MM.1S (cell line): Measurements from ENCODE around the gene DKC1.

ENCODE experiments used
- DNase-seq: peaks from one replicate; pipeline ENCODE4 v3.0.0-alpha.2; 2015
- H2AFZ ChIP-seq: fragments of 300-600 bp; sonication (generic); 2 replicates; pipeline ENCODE4 v1.6.0; 2016; ENCODE audit warnings: antibody characterized with exemption, low read length
- H3F3A ChIP-seq: fragments of 300-600 bp; sonication (generic); 2 replicates; pipeline ENCODE4 v1.6.1; 2016; ENCODE audit warnings: mild to moderate bottlenecking, antibody characterized with exemption, low read length, moderate library complexity, mixed read lengths; ENCODE audit not compliant: insufficient read depth
- H3K27ac ChIP-seq: fragments of 300-600 bp; sonication (generic); 2 replicates; pipeline ENCODE4 v1.5.1; 2016; ENCODE audit warnings: mild to moderate bottlenecking, low read length
- H3K27me3 ChIP-seq: fragments of 300-600 bp; sonication (generic); replicated peaks from 2 replicates; pipeline ENCODE4 v1.6.0; 2016; ENCODE audit warnings: low read length; ENCODE audit not compliant: insufficient read depth
- H3K36me3 ChIP-seq: fragments of 300-600 bp; sonication (generic); replicated peaks from 2 replicates; pipeline ENCODE4 v1.6.1; 2016; ENCODE audit warnings: mild to moderate bottlenecking, low read length, mixed read lengths; ENCODE audit not compliant: insufficient read depth
- H3K4me1 ChIP-seq: fragments of 300-600 bp; sonication (generic); 2 replicates; pipeline ENCODE4 v1.6.1; 2016; ENCODE audit warnings: low read length, mixed read lengths
- H3K4me2 ChIP-seq: fragments of 300-600 bp; sonication (generic); 2 replicates; pipeline ENCODE4 v1.6.0; 2016; ENCODE audit warnings: low read depth, low read length
- H3K4me3 ChIP-seq: fragments of 300-600 bp; sonication (generic); 2 replicates; pipeline ENCODE4 v1.5.1; 2016; ENCODE audit warnings: low read length, mixed read lengths
- H3K79me2 ChIP-seq: fragments of 300-600 bp; sonication (generic); 2 replicates; pipeline ENCODE4 v1.6.1; 2016; ENCODE audit warnings: mixed run types, low read length, mixed read lengths
- H3K9ac ChIP-seq: fragments of 300-600 bp; sonication (generic); 2 replicates; pipeline ENCODE4 v1.6.1; 2016; ENCODE audit warnings: low read length, mixed read lengths
- H3K9me2 ChIP-seq: fragments of 300-600 bp; sonication (generic); replicated peaks from 2 replicates; pipeline ENCODE4 v1.6.1; 2016; ENCODE audit warnings: mild to moderate bottlenecking, low read length, mixed read lengths; ENCODE audit not compliant: insufficient read depth
- H3K9me3 ChIP-seq: fragments of 300-600 bp; sonication (generic); replicated peaks from 2 replicates; pipeline ENCODE4 v1.6.1; 2016; ENCODE audit warnings: mild to moderate bottlenecking, low read length, mixed read lengths; ENCODE audit not compliant: insufficient read depth
- H4K20me1 ChIP-seq: fragments of 300-600 bp; sonication (generic); 2 replicates; pipeline ENCODE4 v1.6.1; 2016; ENCODE audit warnings: mild to moderate bottlenecking, low read length, moderate library complexity, mixed read lengths; ENCODE audit not compliant: insufficient read depth
- CTCF ChIP-seq: fragments of 300-600 bp; sonication (generic); IDR thresholded peaks from 2 replicates; pipeline ENCODE4 v1.5.1; 2016; ENCODE audit warnings: antibody characterized with exemption, low read length, mixed read lengths
- EZH2 ChIP-seq: fragments of 300-600 bp; sonication (generic); optimal IDR thresholded peaks from 2 replicates; pipeline ENCODE3; 2017; ENCODE audit warnings: low read depth, mild to moderate bottlenecking, antibody characterized with exemption, low read length, mixed read lengths
- EZH2phosphoT487 ChIP-seq: fragments of 300-600 bp; sonication (generic); IDR thresholded peaks from 2 replicates; pipeline ENCODE4 v1.6.1; 2018; ENCODE audit warnings: antibody characterized with exemption, low read length

The DKC1 gene

DNA sequence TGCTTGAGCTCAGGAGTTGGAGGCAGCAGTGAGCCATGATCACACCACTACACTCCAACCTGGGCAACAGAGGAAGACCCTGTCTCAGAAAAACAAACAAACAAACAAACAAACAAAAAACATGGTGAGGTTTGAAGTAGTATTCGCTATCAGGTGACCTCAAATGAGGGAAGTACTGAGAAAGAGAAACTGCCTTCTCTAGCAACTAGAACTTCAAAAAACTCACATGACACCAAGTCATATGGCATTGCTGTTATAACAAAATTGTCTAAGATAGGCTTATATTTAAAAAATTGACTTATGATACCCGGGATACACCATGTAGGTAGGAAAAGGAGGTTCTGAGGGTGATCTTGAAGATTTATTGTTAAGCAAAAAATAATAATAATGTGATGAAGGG, 32.4 kb downstream of the DKC1 start:
- Histone ChIP-seq H3K27ac (no peak overlapping the region), H4K20me1 (no peaks in the 10 kb centered on the region), H3K27me3 (no peaks in the 10 kb centered on the region), H3K9ac (no peak overlapping the region), H3K9me3 (no peaks in the 10 kb centered on the region), H3K36me3 (no peaks in the 10 kb centered on the region), H3K79me2 (peaks cover 10% of the 10 kb centered on the region; the same call in 1 of the 2 replicates), H3K9me2 (no peaks in the 10 kb centered on the region), H3K4me2 (no peak overlapping the region), H3K4me3 (no peak overlapping the region), H2AFZ (no peak overlapping the region), H3K4me1 (0 out of 2 replicates have a peak, but pooled peaks cover 5% of the 10 kb centered on the region), H3F3A (no peaks in the 10 kb centered on the region)
- TF ChIP-seq CTCF (no peak), EZH2phosphoT487 (no peak), EZH2 (no peak)
- DNase-seq = no peak

- TF ChIP-seq CTCF (no peak), EZH2 (no peak), EZH2phosphoT487 (no peak)
- no peak overlapping the region for H3K9ac ChIP-seq
- H3K9me2 ChIP-seq = no peaks in the 10 kb centered on the region
- H3K79me2 ChIP-seq = peaks cover 17% of the 10 kb centered on the region; the same call in 1 of the 2 replicates
- H3F3A ChIP-seq = no peaks in the 10 kb centered on the region
- no peak overlapping the region for H3K27ac ChIP-seq
- no peak for DNase-seq
- 0 out of 2 replicates have a peak, but pooled peaks cover 5% of the 10 kb centered on the region for H3K4me1 ChIP-seq
- H3K9me3 ChIP-seq = no peaks in the 10 kb centered on the region
- no peaks in the 10 kb centered on the region for H3K36me3 ChIP-seq
- no peak overlapping the region for H2AFZ ChIP-seq
- H3K4me3 ChIP-seq = no peak overlapping the region
- no peaks in the 10 kb centered on the region for H4K20me1 ChIP-seq
- H3K4me2 ChIP-seq = no peak overlapping the region
- no peaks in the 10 kb centered on the region for H3K27me3 ChIP-seq
These were observed 34.3 kb downstream of the DKC1 start for GRCh38 chrX:154797006-154797405.

- no peak for DNase-seq
- Histone ChIP-seq H3K79me2 (peaks cover 28% of the 10 kb centered on the region; the same call in 1 of the 2 replicates), H3K27me3 (no peaks in the 10 kb centered on the region), H2AFZ (no peak overlapping the region), H4K20me1 (no peaks in the 10 kb centered on the region), H3K4me1 (peaks cover 4% of the 10 kb centered on the region; the same call in 1 of the 2 replicates), H3K9ac (no peak overlapping the region), H3F3A (no peaks in the 10 kb centered on the region), H3K4me3 (no peak overlapping the region), H3K9me2 (no peaks in the 10 kb centered on the region), H3K4me2 (no peak overlapping the region), H3K27ac (no peak overlapping the region), H3K9me3 (no peaks in the 10 kb centered on the region), H3K36me3 (no peaks in the 10 kb centered on the region)
- TF ChIP-seq EZH2phosphoT487 (no peak), CTCF (no peak), EZH2 (no peak)
These were observed 37.1 kb downstream of the DKC1 start for GRCh38 chrX:154799556-154800348.
